Measurements from ENCODE around the gene RBPMS2.

- TF ChIP-seq POLR2A (IDR thresholded peaks at IDR 0.05; ENCODE audit: low read depth): no peak
- TF ChIP-seq POLR2AphosphoS5 (IDR thresholded peaks at IDR 0.05): peak; percentile 29 to 52
- no peak for TF ChIP-seq CTCF (IDR thresholded peaks at IDR 0.05)
These were observed 14.2 kb downstream of the RBPMS2 start for GRCh38 chr15:64761156-64761555.

All from esophagus muscularis mucosa (tissue), 3 donors.